Measurements from ENCODE around the gene PRDM16. TPM values are rescaled to one million over a fixed set of nuclear protein-coding genes. Genes with fewer than 3 reads are reported as not detected.

The PRDM16 gene
- total and polyA plus RNA-seq, 2 of the 4 experiments (the other 2 are of a cell fraction), result 0.02 TPM; not detected in 1

DNA sequence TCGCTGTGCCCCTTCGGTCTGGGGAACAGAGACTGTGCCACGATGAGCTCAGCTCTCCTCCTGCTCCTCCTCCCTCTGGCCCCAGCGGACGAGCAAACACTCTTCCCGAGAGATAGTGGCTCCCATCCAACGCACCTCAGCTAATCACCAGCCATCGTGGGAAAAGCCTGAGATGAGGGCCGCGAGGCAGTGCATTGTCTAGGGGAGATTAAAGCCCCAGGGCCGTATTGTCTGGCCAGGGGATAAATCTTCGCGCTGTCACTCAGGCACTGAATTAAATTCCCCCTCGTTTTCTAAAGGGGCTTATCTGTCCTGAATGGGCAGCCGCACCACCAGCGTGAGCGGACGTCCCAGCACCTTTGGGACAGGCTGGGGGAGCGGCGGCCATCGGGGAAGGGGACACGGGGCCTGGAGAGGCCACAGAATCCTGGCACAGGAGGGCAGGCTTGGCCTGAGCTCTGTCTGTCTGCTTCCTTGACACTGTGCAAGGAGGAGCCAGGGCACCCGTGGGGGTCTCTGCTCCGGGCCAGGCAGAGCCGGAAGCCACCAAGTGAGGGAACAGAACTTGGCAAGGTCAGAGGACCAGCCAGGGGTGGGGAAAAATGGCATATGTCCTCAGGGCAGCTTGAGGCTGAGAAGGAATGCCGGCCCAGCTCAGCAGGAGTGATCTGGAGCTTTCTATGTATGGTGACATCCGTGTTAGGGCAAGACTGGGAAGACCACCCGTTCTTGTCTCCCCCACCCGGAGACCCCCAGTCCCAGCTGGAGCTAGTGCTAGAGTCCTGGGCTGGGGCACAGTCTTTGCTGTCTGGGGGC lies 32.3 kb downstream of the PRDM16 start:
- Histone ChIP-seq H3K27ac (ENCODE audit: insufficient read depth, low read length) (no peak overlapping the region), H3K23ac (ENCODE audit: low read depth, low read length) (no peak overlapping the region), H2BK120ac (ENCODE audit: low read depth, low read length) (no peak overlapping the region), H3K18ac (ENCODE audit: low read depth, low read length) (no peak overlapping the region), H2BK5ac (ENCODE audit: low read depth, low read length, poor library complexity, severe bottlenecking) (no peak overlapping the region), H4K91ac (ENCODE audit: insufficient read depth, low read depth, low read length) (no peak overlapping the region), H3K14ac (replicated peaks; ENCODE audit: low read depth, low read length) (no peak overlapping the region), H2AFZ (replicated peaks; ENCODE audit: low read length, poor library complexity) (no peak overlapping the region), H3K4me2 (ENCODE audit: low read depth, low read length) (no peak overlapping the region), H3K9ac (ENCODE audit: low read depth, low read length) (no peak overlapping the region), H3K4me3 (ENCODE audit: insufficient read depth, low read depth, low read length) (no peak overlapping the region), H2BK20ac (ENCODE audit: low read depth, low read length) (no peak overlapping the region), H2BK15ac (ENCODE audit: low read depth, low read length) (no peak overlapping the region), H3K9me1 (ENCODE audit: insufficient read depth, low read length) (no peaks in the 10 kb centered on the region), H3K4ac (ENCODE audit: low read depth, low read length) (no peak overlapping the region), H2AK5ac (ENCODE audit: low read depth, low read length) (no peak overlapping the region), H4K5ac (ENCODE audit: low read depth, low read length) (no peak overlapping the region), H3K9me3 (ENCODE audit: control insufficient read depth, insufficient read depth, low read length) (peaks cover 5% of the 10 kb centered on the region), H3K27me3 (ENCODE audit: control insufficient read depth, insufficient read depth, low read length) (no peaks in the 10 kb centered on the region), H4K8ac (ENCODE audit: low read depth in 2 of 2, low read length in 2 of 2) (no peak overlapping the region), H2AK9ac (replicated peaks; ENCODE audit: low read depth, low read length, poor library complexity) (no peak overlapping the region), H3K56ac (ENCODE audit: extremely low read depth, insufficient read depth, low read length) (no peak overlapping the region), H4K20me1 (ENCODE audit: insufficient read depth, low read length) (no peaks in the 10 kb centered on the region), H3K36me3 (ENCODE audit: control insufficient read depth, insufficient read depth, low read length) (no peaks in the 10 kb centered on the region), H3K79me1 (ENCODE audit: low read depth in 1 of 2, low read length in 2 of 2) (no peaks in the 10 kb centered on the region), H3K4me1 (ENCODE audit: control insufficient read depth, insufficient read depth, low read length) (no peaks in the 10 kb centered on the region)
- WGBS, 2 experiments (ENCODE audit: extremely low coverage in 2 of 2, insufficient read length in 1 of 2), result 61% methylated on average over 5 of the region's 29 CpGs; no CpG with 5 or more reads in 1 of the 2 experiments
- dilution Hi-C loops (cut with HindIII; ENCODE audit: low sequenced_read_pairs, unreplicated experiment) (no loop called here), in situ Hi-C loops (cut with MboI; ENCODE audit: low sequenced_read_pairs) (no loop called here), intact Hi-C loops (cut with micrococcal nuclease) (no loop called here)
- no peak for ATAC-seq (ENCODE audit: low read depth)
- BruUV-seq (replicated peaks), result no TSS peak
- ChIA-PET CTCF (no interaction called here), POLR2A (ENCODE audit: unreplicated experiment) (no interaction called here)
- TF ChIP-seq MAZ (IDR thresholded peaks at IDR 0.05; ENCODE audit: borderline replicate concordance, low read depth, low read length) (no peak), MXI1 (IDR thresholded peaks at IDR 0.05; ENCODE audit: borderline replicate concordance, low read depth, low read length) (no peak), CEBPB (IDR thresholded peaks at IDR 0.05; ENCODE audit: low read depth, low read length) (no peak), BHLHE40 (IDR thresholded peaks at IDR 0.05; ENCODE audit: low read depth, low read length) (no peak), RAD21 (IDR thresholded peaks at IDR 0.05; ENCODE audit: low read length) (no peak), CHD1 (IDR thresholded peaks at IDR 0.05; ENCODE audit: low read depth, low read length) (no peak), RCOR1 (IDR thresholded peaks at IDR 0.05; ENCODE audit: insufficient replicate concordance, low read length) (no peak)
- no peak for DNase-seq
